B cell (primary cell): ENCODE results near the gene INAFM2. TPM values are rescaled to one million over a fixed set of nuclear protein-coding genes. Genes with fewer than 3 reads are reported as not detected.

Source experiments
- ATAC-seq: fragments of 200-7000 bp; cut with Tn5 transposase; one replicate; pipeline ENCODE4 v1.10.0; 2021; ENCODE audit warnings: low read depth, mild to moderate bottlenecking, moderate number of reproducible peaks, moderate library complexity
- CTCF ChIA-PET: fragments of 350-600 bp; sonication (Branson Sonifier 250); formaldehyde crosslinking; loops from one replicate; lab custom pipeline; 2021; ENCODE audit warnings: antibody characterized with exemption, inconsistent platforms; lab: Charles Lee
- POLR2A ChIA-PET: fragments of 350-600 bp; sonication (Branson Sonifier 250); formaldehyde crosslinking; loops from one replicate; lab custom pipeline; 2021; ENCODE audit warnings: antibody characterized with exemption; lab: Charles Lee
- DNase-seq: peaks from one replicate; pipeline ENCODE4 v3.0.0; 2013
- H2AFZ ChIP-seq: 2 replicates; pipeline ENCODE4 v1.6.1; 2012; ENCODE audit warnings: mild to moderate bottlenecking, low read depth, low read length; ENCODE audit not compliant: insufficient read depth, poor library complexity, severe bottlenecking
- H3K27ac ChIP-seq, 2 donors: 1 replicate in 1 of 2; 2 replicates in 1 of 2; pipeline ENCODE4 v1.5.1; 2012 to 2013; ENCODE audit warnings: low read length in 2 of 2, mild to moderate bottlenecking in 2 of 2, moderate library complexity in 1 of 2
- H3K27me3 ChIP-seq, 4 experiments: fragments of 200-600 bp in 1 of 4; sonication (generic) in 1 of 4; replicated peaks in 1 of 4; 1 replicate in 2 of 4; 2 replicates in 2 of 4; pipeline versions ENCODE4 v1.6.1 to v1.7.0; 2013 to 2016; ENCODE audit warnings: low read length in 3 of 4, mild to moderate bottlenecking in 2 of 4, mixed read lengths in 1 of 4, moderate library complexity in 1 of 4; ENCODE audit not compliant: insufficient read depth in 4 of 4, control insufficient read depth in 3 of 4; ENCODE audit errors: control extremely low read depth in 1 of 4
- H3K36me3 ChIP-seq, 2 experiments: replicated peaks in 1 of 2; 1 replicate in 1 of 2; 2 replicates in 1 of 2; pipeline versions ENCODE4 v1.6.1 to v1.7.1; 2013; ENCODE audit warnings: low read length in 1 of 2; ENCODE audit not compliant: insufficient read depth in 2 of 2, control insufficient read depth in 1 of 2; ENCODE audit errors: control extremely low read depth in 1 of 2, extremely low read depth in 1 of 2
- H3K4me1 ChIP-seq, 2 donors: fragments of 200-600 bp in 1 of 2; sonication (generic) in 1 of 2; 1 replicate in 1 of 2; 2 replicates in 1 of 2; pipeline versions ENCODE4 v1.5.1 to v1.6.1; 2013 to 2017; ENCODE audit warnings: low read length in 2 of 2; ENCODE audit not compliant: control insufficient read depth in 2 of 2, insufficient read depth in 2 of 2
- H3K4me2 ChIP-seq: replicated peaks from 2 replicates; pipeline ENCODE3; 2012; ENCODE audit warnings: mild to moderate bottlenecking, low read depth, low read length; ENCODE audit not compliant: poor library complexity, severe bottlenecking
- H3K4me3 ChIP-seq, 5 experiments: fragments of 200-600 bp in 1 of 5; sonication (generic) in 1 of 5; 1 replicate in 3 of 5; 2 replicates in 2 of 5; pipeline versions ENCODE4 v1.5.1 to v1.7.0; 2011 to 2016; ENCODE audit warnings: low read length in 4 of 5, mild to moderate bottlenecking in 4 of 5, low read depth in 2 of 5, control low read depth in 1 of 5, moderate library complexity in 1 of 5; ENCODE audit not compliant: insufficient read depth in 1 of 5; ENCODE audit errors: control extremely low read depth in 1 of 5, extremely low read depth in 1 of 5
- H3K79me2 ChIP-seq: fragments of 200-600 bp; sonication (generic); one replicate; pipeline ENCODE4 v1.6.0; 2016; ENCODE audit warnings: low read length; ENCODE audit not compliant: control insufficient read depth, insufficient read depth
- H3K9ac ChIP-seq: fragments of 200-600 bp; sonication (generic); 2 replicates; pipeline ENCODE4 v1.6.1; 2017; ENCODE audit warnings: mild to moderate bottlenecking, low read length, moderate library complexity
- H3K9me3 ChIP-seq, 3 donors: one replicate each; pipeline versions ENCODE4 v1.6.1 to v1.7.1; 2013; ENCODE audit warnings: low read length in 2 of 3; ENCODE audit not compliant: control insufficient read depth in 2 of 3, insufficient read depth in 1 of 3; ENCODE audit errors: control extremely low read depth in 1 of 3
- H4K20me1 ChIP-seq: 2 replicates; pipeline ENCODE4 v1.6.0; 2012; ENCODE audit warnings: mild to moderate bottlenecking, low read length; ENCODE audit not compliant: insufficient read depth, control insufficient read depth, poor library complexity, severe bottlenecking
- H3K27ac Mint-ChIP-seq: one replicate; pipeline ENCODE4 v1.8.0; 2021; ENCODE audit warnings: mixed read lengths
- H3K27me3 Mint-ChIP-seq: one replicate; pipeline ENCODE4 v1.8.0; 2021; ENCODE audit warnings: mixed read lengths
- H3K4me1 Mint-ChIP-seq: one replicate; pipeline ENCODE4 v1.8.0; 2021; ENCODE audit warnings: mixed read lengths
- H3K4me3 Mint-ChIP-seq: one replicate; pipeline ENCODE4 v1.8.0; 2021; ENCODE audit warnings: mixed read lengths
- H3K9me3 Mint-ChIP-seq: one replicate; pipeline ENCODE4 v1.8.0; 2022; ENCODE audit warnings: mixed read lengths; ENCODE audit not compliant: insufficient read depth
- EZH2 ChIP-seq: IDR thresholded peaks from 2 replicates; pipeline ENCODE4 v1.6.1; 2012; ENCODE audit warnings: borderline replicate concordance, low read depth, mild to moderate bottlenecking, moderate library complexity, low read length; ENCODE audit not compliant: insufficient read depth, poor library complexity, severe bottlenecking
- WGBS: methylation state at CpG from one replicate; pipeline ENCODE4 v1.1.5; 2013; ENCODE audit warnings: missing lambda C conversion rate; ENCODE audit not compliant: insufficient coverage; 5-methylcytosine and 5-hydroxymethylcytosine counted together
- intact Hi-C: fragments of 100-400 bp; cut with micrococcal nuclease; formaldehyde crosslinking; loops from one replicate; pipeline ENCODE4 v1.10.0; 2022
- polyA plus RNA-seq: library from polyadenylated mRNA; depleted of rRNA; stranded (reverse); fragments of >200 nt; gene quantifications from 2 replicates; pipeline ENCODE4 v1.2.3, GENCODE V29; 2012
- total RNA-seq, 2 donors: library from RNA; stranded (reverse); fragments of 120-200 nt in 1 of 2; gene quantifications; 1 replicate in 1 of 2; 2 replicates in 1 of 2; pipeline versions ENCODE4 v1.2.3 to v1.2.4, GENCODE V29; 2013 to 2022
- TF ChIP-seq, protein P1 (sequence below): fragments of 200-600 bp; IDR thresholded peaks from one replicate; pipeline ENCODE4 v1.8.0; 2022; ENCODE audit warnings: antibody characterized with exemption, mild to moderate bottlenecking

Gene INAFM2
- total and polyA plus RNA-seq, 2 donors (not counting 1 experiment from before 2014, with no cell fraction given): 3.0 to 7.0 TPM

DNA sequence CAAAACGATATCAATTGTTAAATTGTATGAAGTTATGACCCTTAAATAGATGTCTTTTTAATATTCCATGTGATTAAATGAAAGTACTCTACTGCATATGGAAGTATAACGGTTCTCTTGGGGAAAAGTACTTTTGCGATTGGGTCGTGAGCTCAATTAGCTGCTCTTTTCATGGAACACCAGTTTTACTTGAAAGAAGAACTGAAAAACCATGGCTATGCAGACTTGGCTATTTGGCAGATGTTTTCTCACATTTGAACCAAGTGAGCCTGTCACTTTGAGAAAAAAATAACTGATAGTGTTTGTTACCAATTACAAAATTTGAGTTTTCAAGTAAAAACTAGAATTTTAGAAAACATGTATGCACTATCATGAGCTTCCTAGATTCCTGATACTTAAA is 5.9 kb upstream of the INAFM2 start:
- no peaks in the 10 kb centered on the region for H3K36me3 ChIP-seq
- H3K4me3 Mint-ChIP-seq: no peak overlapping the region
- no peaks in the 10 kb centered on the region for H3K79me2 ChIP-seq
- H4K20me1 ChIP-seq: no peaks in the 10 kb centered on the region
- H3K4me3 ChIP-seq: no peak overlapping the region
- no peak overlapping the region for H3K9ac ChIP-seq
- TF ChIP-seq, protein P1, sequence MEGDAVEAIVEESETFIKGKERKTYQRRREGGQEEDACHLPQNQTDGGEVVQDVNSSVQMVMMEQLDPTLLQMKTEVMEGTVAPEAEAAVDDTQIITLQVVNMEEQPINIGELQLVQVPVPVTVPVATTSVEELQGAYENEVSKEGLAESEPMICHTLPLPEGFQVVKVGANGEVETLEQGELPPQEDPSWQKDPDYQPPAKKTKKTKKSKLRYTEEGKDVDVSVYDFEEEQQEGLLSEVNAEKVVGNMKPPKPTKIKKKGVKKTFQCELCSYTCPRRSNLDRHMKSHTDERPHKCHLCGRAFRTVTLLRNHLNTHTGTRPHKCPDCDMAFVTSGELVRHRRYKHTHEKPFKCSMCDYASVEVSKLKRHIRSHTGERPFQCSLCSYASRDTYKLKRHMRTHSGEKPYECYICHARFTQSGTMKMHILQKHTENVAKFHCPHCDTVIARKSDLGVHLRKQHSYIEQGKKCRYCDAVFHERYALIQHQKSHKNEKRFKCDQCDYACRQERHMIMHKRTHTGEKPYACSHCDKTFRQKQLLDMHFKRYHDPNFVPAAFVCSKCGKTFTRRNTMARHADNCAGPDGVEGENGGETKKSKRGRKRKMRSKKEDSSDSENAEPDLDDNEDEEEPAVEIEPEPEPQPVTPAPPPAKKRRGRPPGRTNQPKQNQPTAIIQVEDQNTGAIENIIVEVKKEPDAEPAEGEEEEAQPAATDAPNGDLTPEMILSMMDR: no peak
- no peak for TF ChIP-seq EZH2
- ATAC-seq (no peak), DNase-seq (no peak)
- peaks cover 0 to 8% (median 4%) of the 10 kb centered on the region in 4 experiments for H3K27me3 ChIP-seq
- no peak overlapping the region for H2AFZ ChIP-seq
- no peak overlapping the region for H3K27ac ChIP-seq
- H3K4me1 ChIP-seq: peaks cover 17 to 32% of the 10 kb centered on the region in 2 donors
- H3K27ac Mint-ChIP-seq: no peak overlapping the region
- ChIA-PET CTCF (interaction anchor here (1.0 to 8.5 kb wide), 8 partner anchors 11 to 108 kb away, joined by 3 to 221 read pairs (median 7); partner anchors contain the start of gene CCDC9B), POLR2A (no interaction called here)
- H3K9me3 Mint-ChIP-seq: no peaks in the 10 kb centered on the region
- H3K4me2 ChIP-seq: peak overlapping the region; percentile 40
- no peaks in the 10 kb centered on the region for H3K9me3 ChIP-seq
- H3K4me1 Mint-ChIP-seq: peaks cover 27% of the 10 kb centered on the region
- 0% methylated on average over 3 of the region's 4 CpGs for WGBS
- intact Hi-C loops: no loop called here
- H3K27me3 Mint-ChIP-seq: peaks cover 8% of the 10 kb centered on the region

DNA sequence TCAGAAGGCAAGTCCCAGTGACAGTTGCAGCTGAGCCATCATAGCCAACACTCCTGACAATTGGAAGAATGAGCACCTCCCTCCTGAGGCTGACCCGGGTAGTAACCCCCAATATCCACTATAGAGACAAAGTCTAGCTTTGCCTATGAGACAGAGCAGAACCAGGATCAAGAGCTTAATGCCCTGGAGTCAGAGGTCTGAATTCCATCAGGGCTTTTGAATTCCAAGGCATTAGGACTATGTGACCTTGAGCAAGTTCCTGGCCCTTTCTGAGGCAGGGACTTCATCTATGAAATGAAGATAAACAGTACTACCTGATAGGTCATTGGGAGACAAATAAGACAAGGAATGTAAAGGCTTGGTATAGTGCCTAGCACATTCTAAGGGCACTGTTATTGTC is 3.1 kb upstream of the INAFM2 start:
- peaks cover 6% of the 10 kb centered on the region for H3K27me3 Mint-ChIP-seq
- no peak overlapping the region for H3K4me2 ChIP-seq
- ChIA-PET CTCF (interaction anchor here (1.1 to 8.5 kb wide), 15 partner anchors 8 to 275 kb away, joined by 3 to 221 read pairs (median 6); partner anchors contain the start of genes CCDC9B, IVD and PLCB2), POLR2A (interaction anchor here (2.0 kb wide), 1 partner anchor 13 kb away, joined by 5 read pairs; the partner anchor contains the start of gene PLCB2)
- H3K4me3 Mint-ChIP-seq: no peak overlapping the region
- H3K4me3 ChIP-seq: no peak overlapping the region
- H2AFZ ChIP-seq: no peak overlapping the region
- no peaks in the 10 kb centered on the region for H3K9me3 Mint-ChIP-seq
- peaks cover 0 to 2% (median 0%) of the 10 kb centered on the region in 3 donors for H3K9me3 ChIP-seq
- peaks cover 32 to 40% of the 10 kb centered on the region in 2 donors for H3K4me1 ChIP-seq
- TF ChIP-seq, protein P1: no peak
- TF ChIP-seq EZH2: no peak
- H3K9ac ChIP-seq: no peak overlapping the region
- H3K79me2 ChIP-seq: no peaks in the 10 kb centered on the region
- DNase-seq (no peak), ATAC-seq (no peak)
- peaks cover 32% of the 10 kb centered on the region for H3K4me1 Mint-ChIP-seq
- 89% methylated on average over 1 of the region's 1 CpG for WGBS
- no peak overlapping the region for H3K27ac Mint-ChIP-seq
- peaks cover 0 to 3% (median 2%) of the 10 kb centered on the region in 4 experiments for H3K27me3 ChIP-seq
- no peaks in the 10 kb centered on the region for H4K20me1 ChIP-seq
- H3K36me3 ChIP-seq: no peaks in the 10 kb centered on the region
- intact Hi-C loops: loop anchor here (5.0 kb wide), 5 partner anchors 38 to 533 kb away; partner anchors contain the start of genes ANKRD63, BMF and BUB1B
- H3K27ac ChIP-seq: no peak overlapping the region
